Endothelial cell of umbilical vein (primary cell): Measurements from ENCODE around the gene DCAF5. TPM values are rescaled to one million over a fixed set of nuclear protein-coding genes. Genes with fewer than 3 reads are reported as not detected.
A peak's percentile ranks its signal among the peaks of the same experiment; 100 is the strongest.

Source experiments
- BruUV-seq: library from RNA; stranded (reverse); fragments of 400-500 nt; replicated peaks from 2 replicates; lab custom pipeline; 2021; lab: Mats Ljungman, UMichigan
- CTCF ChIA-PET: fragments of 300-600, 350-600 bp; sonication (Branson Sonifier 250); formaldehyde crosslinking; loops from one replicate; lab custom pipeline; 2021; ENCODE audit warnings: antibody characterized with exemption, inconsistent platforms; lab: Charles Lee
- POLR2A ChIA-PET: fragments of 300-600, 350-600 bp; sonication (Branson Sonifier 250); formaldehyde crosslinking; loops from one replicate; lab custom pipeline; 2021; ENCODE audit warnings: antibody characterized with exemption, inconsistent platforms; lab: Charles Lee
- DNase-seq: peaks from one replicate; pipeline ENCODE4 v3.0.0-alpha.2; 2011; ENCODE audit warnings: low read depth, low spot score
- FAIRE-seq: peaks from 2 replicates; lab custom pipeline; 2011; peaks lifted over from hg19 to GRCh38; lab: Jason Lieb, UNC
- H2AFZ ChIP-seq: 2 replicates; pipeline ENCODE4 v1.6.0; 2012; ENCODE audit warnings: low read depth, low read length, control low read depth, inconsistent platforms
- H3K27ac ChIP-seq: 2 replicates; pipeline ENCODE4 v1.5.1; 2011; ENCODE audit warnings: low read depth, mild to moderate bottlenecking, control low read depth, low read length, moderate library complexity; ENCODE audit not compliant: insufficient read depth
- H3K27me3 ChIP-seq, 2 experiments: 2 replicates each; pipeline versions ENCODE4 v1.6.0 to v1.6.1; 2011; ENCODE audit warnings: low read length in 2 of 2, mixed read lengths in 1 of 2; ENCODE audit not compliant: control insufficient read depth in 2 of 2, insufficient read depth in 2 of 2
- H3K36me3 ChIP-seq, 2 experiments: 2 replicates in 1 of 2; 3 replicates in 1 of 2; pipeline ENCODE4 v1.5.1; 2011; ENCODE audit warnings: low read length in 2 of 2, mild to moderate bottlenecking in 1 of 2, moderate library complexity in 1 of 2; ENCODE audit not compliant: control insufficient read depth in 2 of 2, insufficient read depth in 2 of 2; ENCODE audit errors: extremely low read depth in 1 of 2
- H3K4me1 ChIP-seq: 3 replicates; pipeline ENCODE4 v1.5.1; 2011; ENCODE audit warnings: mild to moderate bottlenecking, low read length; ENCODE audit not compliant: control insufficient read depth, insufficient read depth; ENCODE audit errors: extremely low read depth
- H3K4me2 ChIP-seq: 2 replicates; pipeline ENCODE4 v1.6.1; 2011; ENCODE audit warnings: low read length, control low read depth, mixed read lengths; ENCODE audit not compliant: insufficient read depth
- H3K4me3 ChIP-seq, 3 experiments: fragments of 200-600 bp in 1 of 3; sonication (generic), shearing (Covaris generic) in 1 of 3; replicated peaks in 1 of 3; 2 replicates each; pipeline ENCODE4 v1.5.1; 2011 to 2016; ENCODE audit warnings: control low read depth in 3 of 3, low read length in 3 of 3, mild to moderate bottlenecking in 2 of 3, inconsistent platforms in 1 of 3, low read depth in 1 of 3, moderate library complexity in 1 of 3; ENCODE audit not compliant: insufficient read depth in 1 of 3
- H3K79me2 ChIP-seq: 2 replicates; pipeline ENCODE4 v1.6.0; 2012; ENCODE audit warnings: low read length, inconsistent platforms; ENCODE audit not compliant: control insufficient read depth, insufficient read depth
- H3K9ac ChIP-seq: replicated peaks from 2 replicates; pipeline ENCODE3; 2011; ENCODE audit warnings: low read length, control low read depth; ENCODE audit not compliant: insufficient read depth; ENCODE audit errors: extremely low read depth
- H3K9me1 ChIP-seq: replicated peaks from 3 replicates; pipeline ENCODE4 v1.6.0; 2011; ENCODE audit warnings: mild to moderate bottlenecking, low read length; ENCODE audit not compliant: control insufficient read depth, insufficient read depth; ENCODE audit errors: extremely low read depth
- H3K9me3 ChIP-seq: replicated peaks from 2 replicates; pipeline ENCODE4 v1.5.1; 2012; ENCODE audit warnings: low read length, inconsistent platforms; ENCODE audit not compliant: control insufficient read depth, insufficient read depth
- H4K20me1 ChIP-seq: replicated peaks from 2 replicates; pipeline ENCODE3; 2011; ENCODE audit warnings: mild to moderate bottlenecking, low read length; ENCODE audit not compliant: control insufficient read depth, insufficient read depth; ENCODE audit errors: extremely low read depth
- EZH2 ChIP-seq: IDR thresholded peaks from 2 replicates; pipeline ENCODE4 v1.6.1; 2012; ENCODE audit warnings: borderline replicate concordance, low read depth, mild to moderate bottlenecking, moderate library complexity, low read length, inconsistent platforms; ENCODE audit not compliant: severe bottlenecking
- FOS ChIP-seq: IDR thresholded peaks from 2 replicates; pipeline ENCODE4 v1.6.1; 2011; ENCODE audit warnings: mild to moderate bottlenecking, low read length, moderate library complexity, borderline replicate concordance; ENCODE audit not compliant: insufficient read depth
- GATA2 ChIP-seq: IDR thresholded peaks from 2 replicates; pipeline ENCODE4 v1.7.0; 2011; ENCODE audit warnings: low read depth, mild to moderate bottlenecking, moderate library complexity, mixed read lengths, low read length; ENCODE audit not compliant: insufficient read length, insufficient read depth
- JUN ChIP-seq: IDR thresholded peaks from 2 replicates; pipeline ENCODE4 v1.6.1; 2011; ENCODE audit warnings: borderline replicate concordance, low read depth; ENCODE audit not compliant: insufficient read length, insufficient read depth
- MYC ChIP-seq: IDR thresholded peaks from one replicate; pipeline ENCODE4 v1.6.1; 2011; ENCODE audit warnings: mild to moderate bottlenecking, low read depth, low read length
- POLR2A ChIP-seq: IDR thresholded peaks from 2 replicates; pipeline ENCODE4 v1.6.1; 2012; ENCODE audit warnings: low read depth, mild to moderate bottlenecking, control low read depth, low read length
- POLR2AphosphoS5 ChIP-seq: IDR thresholded peaks from 2 replicates; pipeline ENCODE4 v1.6.1; 2012; ENCODE audit warnings: low read depth, mild to moderate bottlenecking, control low read depth, low read length, moderate library complexity; ENCODE audit not compliant: insufficient read depth
- dilution Hi-C: fragments of 300-500 bp; cut with MboI; formaldehyde crosslinking; loops from one replicate; pipeline ENCODE4 v1.15.0; 2019; ENCODE audit warnings: low sequenced_read_pairs; ENCODE audit not compliant: extremely low pct_ligation_motif_present
- intact Hi-C: fragments of 100-400 bp; cut with micrococcal nuclease; formaldehyde crosslinking; loops from one replicate; pipeline ENCODE4 v1.10.0; 2022
- polyA plus RNA-seq, 4 experiments: library from polyadenylated mRNA; depleted of rRNA in 3 of 4; stranded (reverse) in 3 of 4; unstranded in 1 of 4; fragments of >200 nt; gene quantifications; 2 replicates each; pipeline versions ENCODE4 v1.2.1 to v1.2.3, GENCODE V29; 2011 to 2012; ENCODE audit warnings: missing spikeins in 1 of 4
- total RNA-seq: library from RNA; stranded (reverse); gene quantifications from 2 replicates; pipeline ENCODE4 v1.2.3, GENCODE V29; 2021
- TF ChIP-seq, protein P1 (sequence below), 2 donors: IDR thresholded peaks; 1 replicate in 1 of 2; 2 replicates in 1 of 2; pipeline ENCODE4 v1.5.1; 2011; ENCODE audit warnings: low read length in 2 of 2, mild to moderate bottlenecking in 2 of 2, moderate library complexity in 2 of 2, control low read depth in 1 of 2, inconsistent platforms in 1 of 2, low read depth in 1 of 2; ENCODE audit not compliant: insufficient read depth in 1 of 2; ENCODE audit errors: extremely low read depth in 1 of 2
- TF ChIP-seq, protein P2 (sequence below): IDR thresholded peaks from 2 replicates; pipeline ENCODE4 v1.6.1; 2011; ENCODE audit not compliant: insufficient read depth, insufficient read length

DCAF5 gene
- total and polyA plus RNA-seq, 2 donors (not counting 3 experiments of a cell fraction or from before 2014, with no cell fraction given), result 37.9 to 52.5 TPM

DNA sequence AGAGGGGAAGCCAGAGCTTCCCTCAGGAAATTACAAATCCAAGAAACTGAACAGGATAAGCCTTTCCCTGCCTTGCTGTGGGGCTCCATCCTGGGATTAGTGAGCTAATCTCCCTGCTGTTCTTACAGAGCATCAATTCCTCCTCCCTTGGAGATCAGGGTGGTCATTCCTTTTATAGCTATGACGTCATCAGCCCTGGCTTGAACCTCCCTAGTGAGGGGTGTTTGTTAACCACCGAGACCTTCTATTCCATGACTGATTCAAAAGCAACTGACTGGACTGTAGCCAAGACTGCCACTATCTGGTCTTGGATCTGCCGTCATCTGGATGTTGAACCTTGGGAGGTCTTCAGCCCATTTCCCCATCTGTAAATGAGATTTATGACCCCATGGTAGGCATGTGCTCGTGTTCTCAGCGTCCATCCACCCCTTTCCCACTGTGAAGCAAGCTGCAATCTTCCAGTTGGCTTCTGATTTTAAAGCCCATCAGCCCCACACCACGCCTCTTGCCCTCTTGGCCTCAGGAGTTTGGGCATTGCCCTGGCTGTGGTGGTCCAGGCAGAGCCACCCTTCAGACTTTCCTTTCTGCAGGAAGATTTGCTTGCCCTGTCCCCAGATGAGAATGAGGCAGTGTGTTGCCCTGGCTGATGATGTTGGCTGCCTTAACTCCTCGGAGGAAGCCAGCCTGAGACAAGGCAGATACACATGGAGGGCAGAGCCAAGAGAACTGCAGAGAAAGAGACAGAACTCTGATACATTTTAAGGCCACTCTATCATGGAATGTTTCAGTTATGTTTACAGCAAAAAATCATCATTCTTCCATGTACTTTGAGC is 114.2 kb downstream of the DCAF5 start:
- H3K4me1 ChIP-seq, result peaks cover 60% of the 10 kb centered on the region

More for the DNA sequence above, 114.2 kb downstream of the DCAF5 start:
- no peaks in the 10 kb centered on the region for H3K27me3 ChIP-seq
- FAIRE-seq (peak; percentile 96), DNase-seq (peak; percentile 98)
- ChIA-PET CTCF (interaction anchor here (0.8 to 4.1 kb wide), 20 partner anchors 8 to 127 kb away, joined by 3 to 25 read pairs (median 5); partner anchors contain the start of gene ACTN1), POLR2A (interaction anchor here (0.6 to 2.7 kb wide), 7 partner anchors 8 to 99 kb away, joined by 3 to 14 read pairs (median 4); no protein-coding TSS in a partner anchor)
- H3K4me2 ChIP-seq, result peak overlapping the region; percentile 36
- H3K36me3 ChIP-seq, result no peaks in the 10 kb centered on the region
- BruUV-seq, result no TSS peak
- intact Hi-C loops (loop anchor here (1.0 to 2.0 kb wide), 4 partner anchors 17 to 62 kb away; partner anchors contain the start of gene ACTN1), dilution Hi-C loops (no loop called here)
- no peaks in the 10 kb centered on the region for H3K9me1 ChIP-seq
- H3K27ac ChIP-seq, result peak overlapping the region; percentile 93
- no peaks in the 10 kb centered on the region for H3K9me3 ChIP-seq
- H2AFZ ChIP-seq, result no peak overlapping the region
- peak overlapping the region; percentile 62 for H3K9ac ChIP-seq
- no peak for TF ChIP-seq EZH2
- TF ChIP-seq, protein P1, sequence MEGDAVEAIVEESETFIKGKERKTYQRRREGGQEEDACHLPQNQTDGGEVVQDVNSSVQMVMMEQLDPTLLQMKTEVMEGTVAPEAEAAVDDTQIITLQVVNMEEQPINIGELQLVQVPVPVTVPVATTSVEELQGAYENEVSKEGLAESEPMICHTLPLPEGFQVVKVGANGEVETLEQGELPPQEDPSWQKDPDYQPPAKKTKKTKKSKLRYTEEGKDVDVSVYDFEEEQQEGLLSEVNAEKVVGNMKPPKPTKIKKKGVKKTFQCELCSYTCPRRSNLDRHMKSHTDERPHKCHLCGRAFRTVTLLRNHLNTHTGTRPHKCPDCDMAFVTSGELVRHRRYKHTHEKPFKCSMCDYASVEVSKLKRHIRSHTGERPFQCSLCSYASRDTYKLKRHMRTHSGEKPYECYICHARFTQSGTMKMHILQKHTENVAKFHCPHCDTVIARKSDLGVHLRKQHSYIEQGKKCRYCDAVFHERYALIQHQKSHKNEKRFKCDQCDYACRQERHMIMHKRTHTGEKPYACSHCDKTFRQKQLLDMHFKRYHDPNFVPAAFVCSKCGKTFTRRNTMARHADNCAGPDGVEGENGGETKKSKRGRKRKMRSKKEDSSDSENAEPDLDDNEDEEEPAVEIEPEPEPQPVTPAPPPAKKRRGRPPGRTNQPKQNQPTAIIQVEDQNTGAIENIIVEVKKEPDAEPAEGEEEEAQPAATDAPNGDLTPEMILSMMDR (IDR thresholded peaks at IDR 0.05; ENCODE audit: extremely low read depth in 1 of 2, insufficient read depth in 1 of 2, low read depth in 1 of 2, low read length in 2 of 2), result no peak
- no peak for TF ChIP-seq POLR2A
- TF ChIP-seq POLR2AphosphoS5, result peak; percentile 59
- TF ChIP-seq GATA2, result peak; percentile 92
- peak; percentile 97 for TF ChIP-seq JUN
- TF ChIP-seq, protein P2, sequence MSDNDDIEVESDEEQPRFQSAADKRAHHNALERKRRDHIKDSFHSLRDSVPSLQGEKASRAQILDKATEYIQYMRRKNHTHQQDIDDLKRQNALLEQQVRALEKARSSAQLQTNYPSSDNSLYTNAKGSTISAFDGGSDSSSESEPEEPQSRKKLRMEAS, result peak; percentile 36
- no peak for TF ChIP-seq MYC
- TF ChIP-seq FOS, result peak; percentile 67
- H3K4me3 ChIP-seq, result no peak overlapping the region
- H3K79me2 ChIP-seq, result no peaks in the 10 kb centered on the region
- no peaks in the 10 kb centered on the region for H4K20me1 ChIP-seq
